ENCODE results near the gene C17orf113. TPM values are rescaled to one million over a fixed set of nuclear protein-coding genes. Genes with fewer than 3 reads are reported as not detected.
"Not testable (repeated sequence)": the region's sequence is repeated elsewhere in the genome, so short reads cannot be mapped to it uniquely, and the experiment has no call there.

C17orf113 gene
- total RNA-seq, 4 donors from 2014 or later: 0.13 to 0.86 (median 0.38) TPM

DNA sequence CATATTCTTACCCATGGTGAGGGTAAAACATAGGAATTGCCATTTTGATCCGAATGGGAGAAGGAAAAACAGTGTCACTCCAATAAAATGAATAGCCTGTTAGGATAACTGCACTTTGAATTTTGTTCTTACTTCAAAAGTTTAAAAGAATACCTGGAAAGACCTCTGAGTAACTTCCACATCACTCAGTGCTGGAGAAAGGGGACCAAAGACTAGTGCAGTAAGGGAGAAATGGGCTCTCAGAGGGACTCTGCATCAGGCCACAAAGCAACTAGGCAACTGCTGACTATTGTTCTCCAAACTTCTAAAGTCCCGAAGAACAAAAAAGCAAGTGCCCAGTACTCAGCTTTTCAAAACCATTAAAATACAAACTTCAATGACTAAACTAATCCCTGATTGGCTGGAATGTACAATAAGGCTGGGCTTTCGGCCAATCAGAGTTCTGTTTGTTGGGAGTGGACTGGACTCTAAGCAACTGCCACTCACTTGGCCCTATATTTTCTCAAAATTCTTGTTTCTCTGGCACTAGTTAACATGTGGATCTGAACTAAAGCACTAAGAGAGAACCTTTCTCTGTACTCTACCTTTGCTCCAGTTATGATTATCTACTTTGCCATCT is 39.4 kb downstream of the C17orf113 start:
- in situ Hi-C loops (cut with MboI; ENCODE audit: low sequenced_read_pairs in 4 of 4): no loop called here
- no peaks in the 10 kb centered on the region for H3K9me3 ChIP-seq

DNA sequence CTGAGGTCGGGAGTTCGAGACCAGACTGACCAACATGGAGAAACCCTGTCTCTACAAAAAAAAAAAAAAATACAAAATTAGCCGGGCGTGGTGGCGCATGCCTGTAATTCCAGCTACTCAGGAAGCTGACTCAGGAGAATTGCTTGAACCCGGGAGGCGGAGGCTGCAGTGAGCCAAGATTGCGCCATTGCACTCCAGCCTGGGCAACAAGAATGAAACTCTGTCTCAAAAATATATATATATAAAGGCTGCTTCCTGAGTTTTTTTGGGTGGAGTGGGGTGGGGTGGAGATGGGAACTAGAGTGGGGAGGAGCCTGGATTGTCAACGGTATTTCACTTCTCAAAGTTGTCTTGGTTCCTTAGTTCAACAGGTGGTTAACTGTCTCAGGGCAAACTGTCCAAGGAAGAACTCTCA is 40.1 kb downstream of the C17orf113 start:
- Histone ChIP-seq H3K4me1 (peaks cover 68 to 71% of the 10 kb centered on the region in 2 donors), H3K27ac (peak overlapping the region in 2 of 4 donors; percentile 2 to 93)

More for the DNA sequence above, 39.4 kb downstream of the C17orf113 start:
- TF ChIP-seq CTCF (IDR thresholded peaks at IDR 0.05 in 4 of 5, conservative IDR thresholded peaks at IDR 0.05 in 1 of 5) (no peak), POLR2A (IDR thresholded peaks at IDR 0.05) (no peak)
- Histone ChIP-seq H3K27ac (peak overlapping the region in 3 of 4 donors; percentile 2 to 93 (median 21)), H3K4me3 (no peak overlapping the region), H3K4me1 (peaks cover 72 to 74% of the 10 kb centered on the region in 2 donors), H3K27me3 (no peaks in the 10 kb centered on the region), H3K36me3 (no peaks in the 10 kb centered on the region)
- intact Hi-C loops (cut with DNase I; ENCODE audit: low total_unique reads): no loop called here
- ATAC-seq (no peak), DNase-seq (peak in 1 of 2 donors; percentile 12)

GRCh38 chr17:42009170-42009569 is 41.2 kb downstream of the C17orf113 start:
- peak in 1 of 2 donors; percentile 25 for DNase-seq
- no peaks in the 10 kb centered on the region for H3K27me3 ChIP-seq
- no peak for TF ChIP-seq POLR2A (IDR thresholded peaks at IDR 0.05)
- peak in 1 of 5 experiments; percentile 9 for TF ChIP-seq CTCF (IDR thresholded peaks at IDR 0.05 in 4 of 5, conservative IDR thresholded peaks at IDR 0.05 in 1 of 5)
- peak overlapping the region in 2 of 4 donors; percentile 33 to 93 for H3K27ac ChIP-seq
- H3K9me3 ChIP-seq: no peaks in the 10 kb centered on the region
- intact Hi-C loops (cut with DNase I; ENCODE audit: low total_unique reads) (no loop called here), in situ Hi-C loops (cut with MboI; ENCODE audit: low sequenced_read_pairs in 4 of 4) (no loop called here)
- H3K4me3 ChIP-seq: no peak overlapping the region
- H3K36me3 ChIP-seq: no peaks in the 10 kb centered on the region
- peaks cover 61 to 69% of the 10 kb centered on the region in 2 donors for H3K4me1 ChIP-seq
- ATAC-seq: no peak

More for the DNA sequence above, 40.1 kb downstream of the C17orf113 start:
- intact Hi-C loops (cut with DNase I; ENCODE audit: low total_unique reads); in situ Hi-C loops (cut with MboI; ENCODE audit: low sequenced_read_pairs in 4 of 4); H3K27me3 ChIP-seq; H3K36me3 ChIP-seq; H3K4me3 ChIP-seq; ATAC-seq; H3K9me3 ChIP-seq: not testable (repeated sequence)
- DNase-seq: peak in 1 of 2 donors; percentile 16

GRCh38 chr17:42005166-42005565 is 45.2 kb downstream of the C17orf113 start:
- Histone ChIP-seq H3K4me1 (peaks cover 41 to 43% of the 10 kb centered on the region in 2 donors), H3K4me3 (no peak overlapping the region), H3K36me3 (peaks cover 0 to 7% of the 10 kb centered on the region in 2 donors), H3K9me3 (no peaks in the 10 kb centered on the region), H3K27ac (no peak overlapping the region), H3K27me3 (no peaks in the 10 kb centered on the region)
- TF ChIP-seq POLR2A (IDR thresholded peaks at IDR 0.05) (no peak), CTCF (IDR thresholded peaks at IDR 0.05 in 4 of 5, conservative IDR thresholded peaks at IDR 0.05 in 1 of 5) (no peak)
- in situ Hi-C loops (cut with MboI; ENCODE audit: low sequenced_read_pairs in 4 of 4) (no loop called here), intact Hi-C loops (cut with DNase I; ENCODE audit: low total_unique reads) (no loop called here)
- DNase-seq (no peak), ATAC-seq (no peak)

GRCh38 chr17:42002792-42003301 is 47.6 kb downstream of the C17orf113 start:
- peaks cover 26 to 29% of the 10 kb centered on the region in 2 donors for H3K4me1 ChIP-seq
- TF ChIP-seq CTCF (IDR thresholded peaks at IDR 0.05 in 4 of 5, conservative IDR thresholded peaks at IDR 0.05 in 1 of 5) (no peak), POLR2A (IDR thresholded peaks at IDR 0.05) (no peak)
- no peak overlapping the region for H3K27ac ChIP-seq
- no peak for ATAC-seq
- no peak overlapping the region for H3K4me3 ChIP-seq
- peaks cover 0 to 30% of the 10 kb centered on the region in 2 donors for H3K36me3 ChIP-seq
- in situ Hi-C loops (cut with MboI; ENCODE audit: low sequenced_read_pairs in 4 of 4): no loop called here
- intact Hi-C loops (cut with DNase I; ENCODE audit: low total_unique reads): no loop called here
- DNase-seq: no peak
- no peaks in the 10 kb centered on the region for H3K9me3 ChIP-seq
- H3K27me3 ChIP-seq: no peaks in the 10 kb centered on the region
